Thyroid gland (tissue), 4 donors: Measurements from ENCODE around the gene B9D1. TPM values are rescaled to one million over a fixed set of nuclear protein-coding genes. Genes with fewer than 3 reads are reported as not detected.

Experiments used
- DNase-seq, 2 donors: peaks; one replicate each; pipeline ENCODE4 v3.0.0-alpha.2; 2019
- H3K27ac ChIP-seq, 3 donors: fragments of 200-600 bp; sonication (generic); 1 replicate in 2 of 3; 2 replicates in 1 of 3; pipeline ENCODE4 v1.5.1; 2016 to 2019; ENCODE audit warnings: mild to moderate bottlenecking in 1 of 3, moderate library complexity in 1 of 3
- H3K27me3 ChIP-seq: fragments of 200-600 bp; sonication (generic); one replicate; pipeline ENCODE4 v1.5.1; 2019
- H3K36me3 ChIP-seq, 2 donors: fragments of 200-600 bp; sonication (generic); one replicate each; pipeline ENCODE4 v1.5.1; 2016 to 2019
- H3K4me1 ChIP-seq, 2 donors: fragments of 200-600 bp; sonication (generic); one replicate each; pipeline ENCODE4 v1.5.1; 2017 to 2019
- H3K4me3 ChIP-seq, 3 donors: fragments of 200-600 bp; sonication (generic); replicated peaks in 1 of 3; 1 replicate in 2 of 3; 2 replicates in 1 of 3; pipeline ENCODE4 v1.5.1; 2016; ENCODE audit warnings: mild to moderate bottlenecking in 1 of 3
- H3K9me3 ChIP-seq: fragments of 200-600 bp; sonication (generic); one replicate; pipeline ENCODE4 v1.5.1; 2017
- CTCF ChIP-seq, 6 experiments: fragments of 200-600 bp in 3 of 6; fragments of 450-650 bp in 3 of 6; sonication (generic) in 3 of 6; IDR thresholded peaks; one replicate each; pipeline ENCODE4 v1.5.1; 2016 to 2019; ENCODE audit warnings: antibody characterized with exemption in 6 of 6, mild to moderate bottlenecking in 2 of 6, inconsistent platforms in 1 of 6, moderate library complexity in 1 of 6
- POLR2A ChIP-seq, 2 donors: fragments of 450-650 bp; IDR thresholded peaks; one replicate each; pipeline ENCODE4 v1.6.1; 2017; ENCODE audit warnings: antibody characterized with exemption in 2 of 2, mild to moderate bottlenecking in 2 of 2, moderate library complexity in 1 of 2
- WGBS, 2 donors: methylation state at CpG; one replicate each; pipeline ENCODE4 v1.1.5; 2017; 5-methylcytosine and 5-hydroxymethylcytosine counted together
- intact Hi-C: fragments of 100-400 bp; cut with DNase I; formaldehyde crosslinking; loops from one replicate; pipeline ENCODE4 v1.15.1; 2023
- total RNA-seq, 4 donors: library from RNA; depleted of rRNA; stranded (reverse); fragments of >200 nt; gene quantifications; one replicate each; pipeline ENCODE4 v1.2.3, GENCODE V29; 2016

Gene B9D1
- total RNA-seq, 4 donors from 2014 or later: 45.0 to 104 (median 90.3) TPM

GRCh38 chr17:19335951-19336631 lies 26.4 kb downstream of the B9D1 start:
- intact Hi-C loops: no loop called here
- peak; percentile 57 to 70 for DNase-seq
- Histone ChIP-seq H3K27me3 (no peaks in the 10 kb centered on the region), H3K4me3 (no peak overlapping the region), H3K9me3 (no peaks in the 10 kb centered on the region), H3K27ac (no peak overlapping the region), H3K4me1 (peaks cover 5 to 11% of the 10 kb centered on the region in 2 donors), H3K36me3 (no peaks in the 10 kb centered on the region)
- no peak for TF ChIP-seq POLR2A (IDR thresholded peaks at IDR 0.05)
- TF ChIP-seq CTCF (IDR thresholded peaks at IDR 0.05): no peak
- 27 to 84% methylated on average over 3 to 12 of the region's 18 CpGs for WGBS, 2 donors

GRCh38 chr17:19334331-19334730 lies 28.2 kb downstream of the B9D1 start:
- no peaks in the 10 kb centered on the region for H3K9me3 ChIP-seq
- intact Hi-C loops: no loop called here
- no peak overlapping the region for H3K27ac ChIP-seq
- WGBS, 2 donors: 74 to 91% methylated on average over 5 to 6 of the region's 6 CpGs
- H3K4me1 ChIP-seq: peaks cover 5 to 14% of the 10 kb centered on the region in 2 donors
- no peak overlapping the region for H3K4me3 ChIP-seq
- H3K36me3 ChIP-seq: no peaks in the 10 kb centered on the region
- DNase-seq: no peak
- H3K27me3 ChIP-seq: no peaks in the 10 kb centered on the region
- no peak for TF ChIP-seq POLR2A (IDR thresholded peaks at IDR 0.05)
- TF ChIP-seq CTCF (IDR thresholded peaks at IDR 0.05): no peak

GRCh38 chr17:19333736-19334290 lies 28.7 kb downstream of the B9D1 start:
- Histone ChIP-seq H3K27me3 (no peaks in the 10 kb centered on the region), H3K9me3 (no peaks in the 10 kb centered on the region), H3K4me1 (peaks cover 5 to 14% of the 10 kb centered on the region in 2 donors), H3K4me3 (no peak overlapping the region), H3K36me3 (no peaks in the 10 kb centered on the region), H3K27ac (no peak overlapping the region)
- no peak for DNase-seq
- 93% methylated on average over 10 of the region's 12 CpGs; no CpG with 5 or more reads in 1 of the 2 donors for WGBS, 2 donors
- intact Hi-C loops: no loop called here
- TF ChIP-seq POLR2A (IDR thresholded peaks at IDR 0.05) (no peak), CTCF (IDR thresholded peaks at IDR 0.05) (no peak)

- no peaks in the 10 kb centered on the region for H3K9me3 ChIP-seq
- no peak overlapping the region for H3K4me3 ChIP-seq
- H3K27me3 ChIP-seq: no peaks in the 10 kb centered on the region
- 100% methylated on average over 1 of the region's 1 CpG for WGBS, 2 donors
- intact Hi-C loops: no loop called here
- H3K4me1 ChIP-seq: peaks cover 5 to 14% of the 10 kb centered on the region in 2 donors
- no peaks in the 10 kb centered on the region for H3K36me3 ChIP-seq
- H3K27ac ChIP-seq: no peak overlapping the region
- DNase-seq: no peak
- TF ChIP-seq POLR2A (IDR thresholded peaks at IDR 0.05): no peak
- TF ChIP-seq CTCF (IDR thresholded peaks at IDR 0.05): no peak
Observed at GRCh38 chr17:19333132-19333440, 29.4 kb downstream of the B9D1 start.

GRCh38 chr17:19332371-19333131 lies 30.0 kb downstream of the B9D1 start:
- TF ChIP-seq POLR2A (IDR thresholded peaks at IDR 0.05) (no peak), CTCF (IDR thresholded peaks at IDR 0.05) (no peak)
- Histone ChIP-seq H3K4me1 (peaks cover 5 to 11% of the 10 kb centered on the region in 2 donors), H3K4me3 (no peak overlapping the region), H3K27ac (no peak overlapping the region), H3K9me3 (no peaks in the 10 kb centered on the region), H3K27me3 (no peaks in the 10 kb centered on the region), H3K36me3 (no peaks in the 10 kb centered on the region)
- 78 to 84% methylated on average over 5 to 6 of the region's 6 CpGs for WGBS, 2 donors
- intact Hi-C loops: no loop called here
- DNase-seq: no peak
